NCI-H1930 (cell line): ENCODE data around the gene RAPGEF5.

Source experiments
- DNase-seq, 2 experiments: peaks; one replicate each; lab custom pipeline; 2025; lab: John Stamatoyannopoulos, UW

Gene RAPGEF5

GRCh38 chr7:22189230-22189629 lies 167.7 kb downstream of the RAPGEF5 start:
- DNase-seq = no peak

GRCh38 chr7:22187691-22188348 lies 169.1 kb downstream of the RAPGEF5 start:
- DNase-seq = no peak

- no peak for DNase-seq
Measured at GRCh38 chr7:22185559-22185958, 171.4 kb downstream of the RAPGEF5 start.

- peak; percentile 14 to 54 for DNase-seq
Measured at GRCh38 chr7:22184549-22185199, 172.3 kb downstream of the RAPGEF5 start.

- no peak for DNase-seq
Measured at GRCh38 chr7:22183522-22184280, 173.3 kb downstream of the RAPGEF5 start.

- no peak for DNase-seq
Measured at GRCh38 chr7:22182149-22182548, 174.8 kb downstream of the RAPGEF5 start.

GRCh38 chr7:22181663-22182062 lies 175.3 kb downstream of the RAPGEF5 start:
- peak; percentile 25 to 37 for DNase-seq

- DNase-seq = no peak
Measured at GRCh38 chr7:22179442-22179879, 177.5 kb downstream of the RAPGEF5 start.

- no peak for DNase-seq
Measured at GRCh38 chr7:22178735-22179134, 178.2 kb downstream of the RAPGEF5 start.

- no peak for DNase-seq
Measured at GRCh38 chr7:22176791-22177412, 180.1 kb downstream of the RAPGEF5 start.

- no peak for DNase-seq
Measured at GRCh38 chr7:22174574-22174953, 182.4 kb downstream of the RAPGEF5 start.

GRCh38 chr7:22173685-22174573 lies 183.0 kb downstream of the RAPGEF5 start:
- no peak for DNase-seq

GRCh38 chr7:22168129-22168634 lies 188.8 kb downstream of the RAPGEF5 start:
- no peak for DNase-seq

GRCh38 chr7:22167482-22167881 lies 189.5 kb downstream of the RAPGEF5 start:
- no peak for DNase-seq

- no peak for DNase-seq
Measured at GRCh38 chr7:22166928-22167327, 190.0 kb downstream of the RAPGEF5 start.

- DNase-seq = no peak
Measured at GRCh38 chr7:22159341-22159740, 197.6 kb downstream of the RAPGEF5 start.

GRCh38 chr7:22157552-22157951 lies 199.4 kb downstream of the RAPGEF5 start:
- DNase-seq = no peak

- DNase-seq = no peak
Measured at GRCh38 chr7:22156205-22156604, 200.7 kb downstream of the RAPGEF5 start.

GRCh38 chr7:22154143-22154529 lies 202.8 kb downstream of the RAPGEF5 start:
- no peak for DNase-seq

- no peak for DNase-seq
Measured at GRCh38 chr7:22153432-22154142, 203.4 kb downstream of the RAPGEF5 start.

- DNase-seq = no peak
Measured at GRCh38 chr7:22152690-22153089, 204.3 kb downstream of the RAPGEF5 start.
